Hippocampal formation (tissue), 2 donors: Measurements from ENCODE around the gene WFDC1.

ENCODE experiments used
- DNase-seq, 2 donors: peaks; one replicate each; lab custom pipeline; 2025; lab: John Stamatoyannopoulos, UW

WFDC1 gene, protein sequence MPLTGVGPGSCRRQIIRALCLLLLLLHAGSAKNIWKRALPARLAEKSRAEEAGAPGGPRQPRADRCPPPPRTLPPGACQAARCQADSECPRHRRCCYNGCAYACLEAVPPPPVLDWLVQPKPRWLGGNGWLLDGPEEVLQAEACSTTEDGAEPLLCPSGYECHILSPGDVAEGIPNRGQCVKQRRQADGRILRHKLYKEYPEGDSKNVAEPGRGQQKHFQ

GRCh38 chr16:84294531-84295142 lies at the start of gene WFDC1:
Gene WFDC1, plus strand, starts transcription at chr16:84294878. Its CDS starts 94 bp downstream, at chr16:84294972.
- peak; percentile 4 to 21 for DNase-seq

GRCh38 chr16:84245956-84246678 lies 48.6 kb upstream of the WFDC1 start:
- no peak for DNase-seq

DNA sequence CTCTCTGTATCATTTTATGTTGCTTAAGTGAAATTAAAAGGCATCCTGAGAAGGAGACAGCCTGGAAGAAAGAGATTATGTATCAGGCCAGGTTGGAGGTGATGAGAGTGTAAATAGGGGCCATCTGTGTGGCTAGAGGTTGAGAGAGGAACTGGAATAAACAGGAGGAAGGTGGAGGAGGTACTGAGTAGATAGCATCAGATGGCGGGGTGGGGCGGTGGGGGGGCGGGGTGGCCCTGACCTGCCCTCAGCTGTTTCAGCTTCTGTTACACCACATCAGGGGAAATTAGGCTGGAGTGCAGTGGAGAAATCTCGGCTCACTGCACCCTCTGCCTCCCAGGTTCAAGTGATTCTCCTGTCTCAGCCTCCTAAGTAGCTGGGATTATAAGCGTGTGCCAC lies 48.0 kb upstream of the WFDC1 start:
- DNase-seq = no peak

GRCh38 chr16:84247331-84247730 lies 47.3 kb upstream of the WFDC1 start:
- DNase-seq = no peak

GRCh38 chr16:84247844-84248243 lies 46.8 kb upstream of the WFDC1 start:
- no peak for DNase-seq

DNA sequence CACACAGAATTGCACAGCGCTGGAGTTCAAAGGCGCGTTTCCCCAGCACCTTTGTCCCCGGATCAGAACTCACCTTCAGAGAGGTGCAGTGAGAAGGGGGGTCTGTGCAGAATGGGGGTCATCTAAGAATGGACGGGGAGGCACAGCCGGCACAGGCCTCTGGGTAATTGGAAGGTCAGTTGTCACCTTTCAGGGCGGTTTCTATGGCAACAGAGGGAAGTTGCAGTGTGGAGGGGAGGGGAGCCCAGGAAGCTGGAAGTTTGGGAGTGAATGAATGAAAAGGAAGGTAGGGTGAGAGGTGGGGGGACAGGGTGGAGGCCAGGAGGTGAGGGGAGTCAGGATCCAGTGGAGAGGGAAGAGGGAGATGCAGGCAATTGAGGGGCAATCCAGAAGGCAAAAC lies 42.5 kb upstream of the WFDC1 start:
- DNase-seq = no peak

GRCh38 chr16:84253173-84253572 lies 41.5 kb upstream of the WFDC1 start:
- DNase-seq = no peak

- no peak for DNase-seq
Measured at GRCh38 chr16:84254062-84254461, 40.6 kb upstream of the WFDC1 start.

- no peak for DNase-seq
Measured at GRCh38 chr16:84255050-84255810, 39.4 kb upstream of the WFDC1 start.

GRCh38 chr16:84258266-84258665 lies 36.4 kb upstream of the WFDC1 start:
- no peak for DNase-seq

GRCh38 chr16:84259691-84260090 lies 35.0 kb upstream of the WFDC1 start:
- no peak for DNase-seq

DNA sequence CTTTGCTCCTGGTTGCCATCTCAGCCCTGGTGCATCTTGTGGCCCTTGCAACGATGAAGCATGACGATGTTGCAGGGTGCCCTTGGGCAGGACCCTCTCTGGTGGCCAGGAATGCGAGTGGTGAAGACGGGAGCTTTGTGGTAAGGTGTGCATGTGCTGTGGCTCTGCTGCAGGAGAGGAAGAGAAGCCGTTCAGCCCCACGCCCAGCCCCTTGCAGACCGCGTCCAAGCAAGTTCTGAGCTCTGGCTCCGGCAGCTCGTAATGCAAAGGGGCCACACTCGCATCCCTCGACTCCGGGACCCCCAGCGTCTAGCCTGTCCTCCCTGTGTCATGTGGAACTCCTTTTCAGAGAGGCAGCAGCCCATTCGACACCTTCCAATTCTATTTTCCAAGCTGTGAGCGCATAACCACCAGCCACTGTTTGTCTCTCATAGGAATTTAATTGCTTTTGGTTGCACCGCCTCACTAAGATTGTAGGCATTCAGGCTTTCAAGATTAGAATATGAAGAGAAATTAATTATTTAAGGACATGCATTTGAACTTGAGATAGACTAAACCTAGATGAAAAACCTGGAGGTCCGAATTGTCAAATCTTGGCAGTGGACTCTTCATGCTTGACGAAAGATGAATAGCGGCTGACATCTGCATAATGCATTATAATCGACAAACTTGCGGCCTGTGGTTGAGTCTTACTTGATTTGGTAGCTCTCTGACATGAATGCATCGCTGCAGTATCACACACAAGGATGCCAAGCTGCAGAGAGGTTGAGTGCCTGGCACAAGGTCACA lies 33.7 kb upstream of the WFDC1 start:
- no peak for DNase-seq

DNA sequence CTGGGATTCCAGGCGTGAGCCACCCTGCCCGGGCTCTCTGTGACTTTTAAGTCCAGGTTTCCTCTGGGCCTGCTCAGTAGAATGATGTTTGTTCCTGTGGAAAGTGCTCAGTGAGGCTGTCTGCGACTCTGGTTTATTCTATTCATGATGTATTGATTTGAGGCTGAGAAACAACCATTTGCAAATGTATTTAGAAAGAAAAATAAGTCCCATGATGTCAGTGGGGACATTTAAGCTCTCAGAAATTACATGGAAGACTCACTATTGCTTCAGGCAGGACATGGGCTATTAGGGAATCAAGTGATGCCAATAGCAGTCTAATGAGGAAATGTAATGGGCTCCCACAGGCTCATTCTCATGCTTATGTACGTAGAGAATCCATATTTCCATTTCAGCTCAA lies 32.6 kb upstream of the WFDC1 start:
- no peak for DNase-seq

DNA sequence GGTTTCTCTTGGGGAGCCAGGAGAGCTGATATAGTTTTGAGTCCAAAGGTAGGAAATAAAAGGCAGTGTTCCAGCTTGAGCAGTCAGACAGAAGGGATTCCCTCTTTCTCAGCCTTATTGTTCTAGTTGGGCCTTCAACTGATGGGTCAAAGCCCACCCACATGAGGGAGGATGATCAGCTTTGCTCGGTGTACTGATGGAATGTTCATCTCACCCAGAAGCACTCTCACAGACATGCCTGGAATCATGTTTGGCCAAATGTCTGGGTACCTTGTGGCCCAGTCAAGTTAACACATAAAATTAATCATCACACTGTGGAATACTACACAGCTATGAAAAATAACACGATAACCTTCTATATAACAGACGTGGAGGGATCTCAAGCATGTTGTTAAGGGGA lies 31.7 kb upstream of the WFDC1 start:
- DNase-seq = no peak

DNA sequence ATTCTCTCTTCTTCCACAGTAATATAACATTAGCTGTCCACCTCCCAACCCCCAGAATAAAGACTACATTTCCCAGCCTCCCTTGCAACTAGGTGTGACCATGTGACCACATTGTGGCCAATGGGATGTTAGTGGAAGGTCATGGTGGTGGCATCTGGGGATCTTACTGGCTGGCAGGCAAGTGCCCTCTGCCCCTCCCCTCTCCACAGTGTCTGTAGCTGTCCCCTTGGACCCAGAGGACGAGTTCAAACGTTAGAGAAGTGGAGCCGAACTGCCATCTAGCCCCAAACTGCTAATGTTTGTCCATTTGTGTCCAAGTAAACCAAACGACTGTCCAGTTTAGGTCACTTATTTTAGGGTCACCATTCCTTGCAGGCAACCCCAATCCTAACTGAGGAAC lies 28.2 kb upstream of the WFDC1 start:
- peak; percentile 26 to 51 for DNase-seq

GRCh38 chr16:84267380-84267779 lies 27.3 kb upstream of the WFDC1 start:
- no peak for DNase-seq

DNA sequence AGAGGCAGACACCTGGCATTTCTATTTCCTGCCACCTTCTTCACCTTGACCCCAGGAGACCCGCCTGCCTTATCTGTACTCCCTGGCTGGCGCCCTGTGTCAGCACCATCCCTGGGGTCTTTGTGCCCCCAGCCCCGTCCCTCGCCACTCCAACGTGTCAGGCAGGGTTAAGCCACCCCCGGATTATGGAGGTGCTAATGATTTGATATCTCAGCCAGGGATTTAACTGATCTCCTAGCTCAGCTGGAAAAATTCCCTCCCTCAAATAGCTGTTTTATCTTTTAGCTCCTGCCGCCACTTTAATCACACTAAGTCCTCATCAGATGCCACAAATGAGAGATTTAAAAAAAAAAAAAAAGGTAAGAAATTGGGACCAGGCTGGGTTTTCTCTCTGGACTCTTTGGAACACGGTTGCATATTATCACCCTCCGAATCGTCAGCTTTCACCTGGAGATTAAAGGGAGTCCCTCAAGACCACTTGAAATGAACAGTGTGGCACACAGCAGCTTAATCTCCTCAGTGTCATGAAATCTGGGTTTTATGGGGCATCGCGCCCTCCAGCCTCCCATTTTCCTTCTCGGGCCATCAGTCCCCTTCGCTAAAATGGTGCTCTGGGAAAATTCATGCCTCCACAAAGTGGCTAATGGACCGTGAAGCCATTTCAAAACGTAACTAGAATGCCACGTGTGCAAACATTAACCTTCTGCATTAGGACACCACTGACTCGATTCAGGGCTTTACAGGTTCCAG lies 26.2 kb upstream of the WFDC1 start:
- no peak for DNase-seq

- DNase-seq = no peak
Measured at GRCh38 chr16:84270071-84270470, 24.6 kb upstream of the WFDC1 start.

- no peak for DNase-seq
Measured at GRCh38 chr16:84270531-84270930, 24.1 kb upstream of the WFDC1 start.

DNA sequence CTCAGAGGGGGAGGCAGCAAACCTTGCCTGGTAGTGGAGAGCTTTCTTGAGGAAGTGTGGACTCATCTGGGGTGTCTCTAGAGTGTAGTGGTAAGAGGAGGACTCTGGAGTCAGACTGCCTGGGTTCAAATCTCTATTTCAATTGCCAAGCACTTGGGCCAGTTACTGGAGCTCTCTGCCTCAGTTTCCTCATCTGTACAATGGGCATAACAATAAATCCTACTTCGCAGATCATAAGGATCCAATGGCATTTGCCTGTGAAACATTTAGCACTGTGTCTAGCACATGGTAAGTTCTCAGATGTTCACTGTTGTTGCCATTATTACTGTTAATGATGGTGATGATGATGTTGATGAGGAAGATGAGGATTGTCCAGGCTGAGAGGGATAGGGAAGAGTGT lies 23.6 kb upstream of the WFDC1 start:
- no peak for DNase-seq

GRCh38 chr16:84271866-84272265 lies 22.8 kb upstream of the WFDC1 start:
- no peak for DNase-seq
